Keratinocyte (primary cell): ENCODE results near the gene KCNH2. TPM values are rescaled to one million over a fixed set of nuclear protein-coding genes. Genes with fewer than 3 reads are reported as not detected.

Experiments used
- DNase-seq: peaks from one replicate; pipeline ENCODE4 v3.0.0-alpha.2; 2011; ENCODE audit warnings: low read depth, missing footprints, low spot score
- FAIRE-seq: peaks from 2 replicates; lab custom pipeline; 2011; peaks lifted over from hg19 to GRCh38; lab: Jason Lieb, UNC
- H2AFZ ChIP-seq: 2 replicates; pipeline ENCODE4 v1.6.0; 2012; ENCODE audit warnings: low read length, control low read depth, inconsistent platforms; ENCODE audit not compliant: control insufficient read depth
- H3K27ac ChIP-seq: 2 replicates; pipeline ENCODE4 v1.5.1; 2011; ENCODE audit warnings: low read length; ENCODE audit not compliant: control insufficient read depth, insufficient read depth
- H3K27me3 ChIP-seq: 3 replicates; pipeline ENCODE4 v1.6.0; 2011; ENCODE audit warnings: low read length; ENCODE audit not compliant: control insufficient read depth, insufficient read depth; ENCODE audit errors: extremely low read depth
- H3K36me3 ChIP-seq, 2 experiments: 2 replicates in 1 of 2; 3 replicates in 1 of 2; pipeline ENCODE4 v1.5.1; 2011; ENCODE audit warnings: low read length in 2 of 2, mild to moderate bottlenecking in 1 of 2; ENCODE audit not compliant: control insufficient read depth in 2 of 2, insufficient read depth in 2 of 2; ENCODE audit errors: extremely low read depth in 1 of 2
- H3K4me1 ChIP-seq: 3 replicates; pipeline ENCODE4 v1.5.1; 2011; ENCODE audit warnings: low read length; ENCODE audit not compliant: control insufficient read depth, insufficient read depth; ENCODE audit errors: extremely low read depth
- H3K4me2 ChIP-seq: 3 replicates; pipeline ENCODE4 v1.6.0; 2011; ENCODE audit warnings: low read depth, low read length; ENCODE audit not compliant: control insufficient read depth, insufficient read depth; ENCODE audit errors: extremely low read depth
- H3K4me3 ChIP-seq, 3 experiments: fragments of 200-600 bp in 1 of 3; sonication (generic) in 1 of 3; 2 replicates in 2 of 3; 3 replicates in 1 of 3; pipeline ENCODE4 v1.5.1; 2011 to 2016; ENCODE audit warnings: low read length in 3 of 3, mild to moderate bottlenecking in 3 of 3, control low read depth in 2 of 3, inconsistent platforms in 1 of 3, low read depth in 1 of 3, mixed read lengths in 1 of 3, mixed run types in 1 of 3, moderate library complexity in 1 of 3; ENCODE audit not compliant: control insufficient read depth in 2 of 3, insufficient read depth in 2 of 3; ENCODE audit errors: extremely low read depth in 1 of 3
- H3K79me2 ChIP-seq: 2 replicates; pipeline ENCODE4 v1.6.0; 2012; ENCODE audit warnings: low read length; ENCODE audit not compliant: control insufficient read depth, insufficient read depth
- H3K9ac ChIP-seq: 3 replicates; pipeline ENCODE4 v1.6.0; 2011; ENCODE audit warnings: low read length; ENCODE audit not compliant: control insufficient read depth, insufficient read depth; ENCODE audit errors: extremely low read depth
- H3K9me1 ChIP-seq: 3 replicates; pipeline ENCODE4 v1.6.0; 2011; ENCODE audit warnings: low read length; ENCODE audit not compliant: control insufficient read depth, insufficient read depth; ENCODE audit errors: extremely low read depth
- H3K9me3 ChIP-seq: 2 replicates; pipeline ENCODE4 v1.5.1; 2012; ENCODE audit warnings: low read depth, low read length; ENCODE audit not compliant: control insufficient read depth
- H4K20me1 ChIP-seq: 3 replicates; pipeline ENCODE4 v1.6.0; 2011; ENCODE audit warnings: low read length; ENCODE audit not compliant: control insufficient read depth, insufficient read depth; ENCODE audit errors: extremely low read depth
- CTCF ChIP-seq, 3 experiments: IDR thresholded peaks in 1 of 3; conservative IDR thresholded peaks in 1 of 3; optimal IDR thresholded peaks in 1 of 3; 2 replicates in 2 of 3; 3 replicates in 1 of 3; pipeline versions ENCODE3 to v1.5.1; 2011; ENCODE audit warnings: low read length in 3 of 3, mild to moderate bottlenecking in 3 of 3, moderate library complexity in 2 of 3, control low read depth in 1 of 3, inconsistent platforms in 1 of 3; ENCODE audit not compliant: insufficient read depth in 2 of 3; ENCODE audit errors: extremely low read depth in 1 of 3
- EZH2 ChIP-seq: IDR thresholded peaks from one replicate; pipeline ENCODE4 v1.6.1; 2012; ENCODE audit warnings: inconsistent platforms, mild to moderate bottlenecking, low read length, moderate library complexity
- dilution Hi-C: fragments of 300-500 bp; cut with MboI; formaldehyde crosslinking; loops from one replicate; pipeline ENCODE4 v1.7.0; 2020; ENCODE audit warnings: low sequenced_read_pairs; ENCODE audit not compliant: extremely low pct_ligation_motif_present
- polyA plus RNA-seq, 5 experiments: library from polyadenylated mRNA; depleted of rRNA in 3 of 5; stranded (reverse) in 3 of 5; stranded (forward) in 1 of 5; unstranded in 1 of 5; fragments of >200 nt; gene quantifications; 1 replicate in 1 of 5; 2 replicates in 3 of 5; 3 replicates in 1 of 5; pipeline versions ENCODE4 v1.2.1 to v1.2.3, GENCODE V29; 2011 to 2012; ENCODE audit warnings: missing spikeins in 2 of 5, low read depth in 1 of 5, low replicate concordance in 1 of 5

Gene KCNH2
- polyA plus RNA-seq, 1 donor (not counting 4 experiments of a cell fraction or from before 2014, with no cell fraction given): 0.03 TPM

GRCh38 chr7:150927157-150927955 is 50.8 kb downstream of the KCNH2 start:
- TF ChIP-seq CTCF (optimal IDR thresholded peaks at IDR 0.05 in 1 of 3, IDR thresholded peaks at IDR 0.05 in 1 of 3, conservative IDR thresholded peaks at IDR 0.05 in 1 of 3; ENCODE audit: extremely low read depth in 1 of 3, insufficient read depth in 2 of 3, low read length in 3 of 3): no peak
- no peak for TF ChIP-seq EZH2
- no peaks in the 10 kb centered on the region for H3K4me1 ChIP-seq
- no peaks in the 10 kb centered on the region for H4K20me1 ChIP-seq
- no peaks in the 10 kb centered on the region for H3K36me3 ChIP-seq
- DNase-seq (no peak), FAIRE-seq (no peak)
- no peak overlapping the region for H2AFZ ChIP-seq
- H3K9me1 ChIP-seq: no peaks in the 10 kb centered on the region
- H3K4me3 ChIP-seq: no peak overlapping the region
- no peaks in the 10 kb centered on the region for H3K27me3 ChIP-seq
- H3K9me3 ChIP-seq: no peaks in the 10 kb centered on the region
- no peaks in the 10 kb centered on the region for H3K79me2 ChIP-seq
- H3K9ac ChIP-seq: no peak overlapping the region
- no peak overlapping the region for H3K27ac ChIP-seq
- H3K4me2 ChIP-seq: no peak overlapping the region
- dilution Hi-C loops: no loop called here

- H3K36me3 ChIP-seq: no peaks in the 10 kb centered on the region
- H3K4me3 ChIP-seq: no peak overlapping the region
- no peak for FAIRE-seq
- no peak overlapping the region for H3K9ac ChIP-seq
- H2AFZ ChIP-seq: no peak overlapping the region
- H3K9me3 ChIP-seq: no peaks in the 10 kb centered on the region
- DNase-seq: no peak
- dilution Hi-C loops: no loop called here
- no peaks in the 10 kb centered on the region for H4K20me1 ChIP-seq
- TF ChIP-seq CTCF (optimal IDR thresholded peaks at IDR 0.05 in 1 of 3, IDR thresholded peaks at IDR 0.05 in 1 of 3, conservative IDR thresholded peaks at IDR 0.05 in 1 of 3; ENCODE audit: extremely low read depth in 1 of 3, insufficient read depth in 2 of 3, low read length in 3 of 3) (no peak), EZH2 (no peak)
- no peaks in the 10 kb centered on the region for H3K79me2 ChIP-seq
- no peak overlapping the region for H3K27ac ChIP-seq
- H3K9me1 ChIP-seq: no peaks in the 10 kb centered on the region
- H3K4me2 ChIP-seq: no peak overlapping the region
- H3K4me1 ChIP-seq: no peaks in the 10 kb centered on the region
- H3K27me3 ChIP-seq: no peaks in the 10 kb centered on the region
Observed at GRCh38 chr7:150926066-150926465, 52.1 kb downstream of the KCNH2 start.
